Articular chondrocyte of knee joint (primary cell): ENCODE data around the gene SORT1. TPM values are rescaled to one million over a fixed set of nuclear protein-coding genes. Genes with fewer than 3 reads are reported as not detected.

Source experiments
- total RNA-seq: library from RNA; depleted of rRNA; stranded (reverse); fragments of >200 nt; gene quantifications from 2 replicates; pipeline ENCODE4 v1.2.3, GENCODE V29; 2012

SORT1 gene
- 18.4 and 20.1 TPM in 2 replicates for total RNA-seq

DNA sequence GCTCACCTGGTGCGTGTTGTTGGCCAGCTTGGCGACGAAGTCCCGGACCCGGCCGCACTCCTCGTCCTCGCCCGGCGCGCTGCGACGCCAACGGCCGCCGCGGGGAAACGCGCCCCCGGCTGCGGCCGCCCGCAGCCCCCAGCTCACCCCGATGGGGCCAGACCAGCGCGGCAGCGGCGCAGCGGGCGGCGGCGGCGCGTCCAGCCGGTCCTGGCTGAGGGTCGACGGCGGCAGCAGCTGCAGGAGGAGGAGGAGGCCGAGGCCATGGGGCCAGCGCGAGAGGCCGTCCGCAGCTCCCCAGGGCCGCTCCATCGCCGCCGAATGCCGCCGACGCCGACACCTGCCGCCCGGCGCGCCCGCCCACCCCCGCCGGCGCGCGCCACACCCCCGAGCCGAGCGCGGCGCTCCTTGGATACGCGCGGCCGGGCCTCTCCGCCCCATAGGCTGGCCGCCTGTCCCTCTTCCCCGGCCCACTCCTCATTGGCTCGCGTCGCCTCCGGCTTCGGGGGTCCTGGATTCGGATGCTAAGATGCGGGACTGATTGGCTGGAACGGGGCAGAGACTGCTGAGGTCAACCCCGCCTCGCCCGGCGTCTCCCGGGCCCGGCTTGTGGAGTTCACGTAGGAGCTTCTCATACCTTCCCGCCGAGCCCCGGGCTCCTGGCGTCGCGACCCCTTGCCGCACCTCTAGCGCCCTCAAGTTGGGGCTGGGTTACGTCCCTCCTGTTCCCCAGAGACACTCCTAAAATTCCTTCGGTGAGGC, at the start of gene SORT1:
SORT1 (minus strand) TSS at position 338 of the 762 bp plus-strand sequence; CDS start at position 312, 26 bp downstream.

DNA sequence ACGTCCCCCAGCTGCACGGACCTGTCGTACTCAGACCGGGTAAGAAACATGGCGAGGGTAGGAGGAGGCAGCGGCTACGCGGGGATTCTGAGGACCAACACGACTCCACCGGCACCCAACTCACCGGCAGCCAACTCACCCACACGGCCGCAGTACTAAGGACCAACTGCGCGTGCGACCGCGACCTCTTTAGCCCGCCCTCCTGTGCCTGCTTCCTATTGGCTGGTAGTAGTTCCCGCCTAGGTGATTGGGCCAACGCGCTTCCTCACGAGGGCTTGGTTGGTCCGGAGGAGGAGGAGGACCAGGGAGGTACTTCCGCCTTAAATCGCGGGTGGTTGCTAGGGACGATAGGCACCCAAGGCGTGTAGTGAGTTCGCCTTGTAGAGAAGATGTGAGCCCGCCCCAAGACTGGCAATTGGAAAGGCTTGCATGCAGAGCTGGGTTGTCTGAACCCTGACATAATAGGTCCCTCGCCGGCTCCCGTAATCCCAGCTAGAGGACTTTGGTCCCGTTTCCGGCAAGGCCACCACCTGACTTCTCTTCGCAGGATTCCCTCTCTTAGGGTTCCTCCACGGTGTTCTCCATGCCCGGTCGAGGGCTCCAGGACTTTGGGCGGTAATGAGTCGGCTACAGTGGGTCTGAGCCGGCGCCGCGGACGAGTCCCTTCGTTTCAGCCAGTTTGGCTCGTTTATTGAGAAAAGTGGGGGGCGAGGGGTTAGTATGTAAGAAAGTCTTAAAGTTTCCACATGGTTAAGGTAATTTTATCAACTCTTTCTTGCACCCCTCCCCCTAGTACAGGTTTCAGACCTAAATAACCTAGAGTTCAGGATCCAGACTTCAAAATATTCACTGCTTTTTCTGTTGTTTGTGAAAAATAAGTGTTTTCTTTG, 28.8 kb upstream of the SORT1 start, which contains the start of gene PSMA5:
PSMA5 (minus strand) TSS at position 168 of the 890 bp plus-strand sequence; CDS start at position 50, 118 bp downstream.

DNA sequence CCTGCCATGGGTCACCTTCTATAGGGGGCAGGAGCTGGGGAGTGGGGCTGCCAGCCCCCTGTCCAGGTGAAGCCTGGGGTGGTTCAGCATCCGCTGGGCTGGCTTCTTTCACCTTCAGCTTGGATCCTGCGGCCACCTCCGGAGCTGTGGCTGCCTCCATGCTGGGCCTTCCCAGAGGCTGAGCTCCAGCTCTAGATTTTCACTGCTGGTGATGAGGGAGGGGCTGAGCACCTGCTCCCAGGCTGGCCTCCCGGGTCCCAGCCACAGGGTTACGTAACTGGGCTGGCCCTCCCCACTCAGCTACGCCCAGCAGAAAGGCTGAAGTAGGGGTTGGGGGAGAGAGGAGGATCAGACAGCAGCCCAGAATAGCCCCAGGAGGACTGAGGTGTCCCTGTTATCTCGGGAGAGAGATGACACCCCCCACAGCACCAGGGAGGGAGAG, 90.9 kb downstream of the SORT1 start, which contains the start of gene MYBPHL:
MYBPHL (minus strand) TSS at position 180 of the 442 bp plus-strand sequence; CDS start at position 160, 20 bp downstream.

DNA sequence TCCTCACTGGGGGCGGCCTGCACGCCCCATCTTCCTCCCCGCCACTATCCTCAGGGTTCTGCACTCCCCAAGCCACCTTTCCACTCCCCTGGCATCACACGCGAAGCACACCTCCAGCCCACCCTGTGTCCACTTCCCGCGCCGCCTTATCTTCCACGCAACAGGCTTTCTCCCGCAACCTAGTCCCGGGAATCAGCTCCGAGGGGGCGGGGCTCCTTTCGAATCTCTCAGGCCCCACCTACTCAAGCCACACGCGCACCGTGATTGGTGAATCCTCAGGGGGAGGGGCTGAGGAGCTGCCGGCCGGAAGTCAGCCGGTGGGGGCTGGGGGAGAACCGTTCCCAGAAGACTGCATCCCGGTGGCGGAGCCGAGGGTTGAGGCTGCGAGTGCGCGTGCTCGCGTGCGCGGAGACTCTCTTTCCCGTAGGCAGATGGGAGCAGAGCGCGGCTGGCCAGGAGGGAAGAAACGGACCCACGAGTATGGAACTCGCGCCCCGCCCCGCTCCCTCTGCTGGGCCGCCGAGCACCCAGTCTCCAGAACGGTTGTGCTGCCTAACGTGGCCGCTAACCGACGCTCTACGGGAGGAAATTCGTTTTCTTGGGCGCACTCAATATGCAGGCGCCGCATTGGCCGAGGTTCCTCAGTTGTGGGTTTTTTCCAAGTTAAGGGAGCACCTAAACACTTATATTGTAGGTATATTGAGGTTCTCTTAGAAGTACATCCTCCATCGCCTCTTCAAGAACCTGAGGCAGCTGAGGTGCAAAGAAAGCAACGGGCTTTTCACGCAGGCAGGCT, 114.6 kb downstream of the SORT1 start, which contains the start of gene PSRC1:
PSRC1 (minus strand) TSS at position 194 of the 796 bp plus-strand sequence.

Other genes with a start within 250 kb of the SORT1 start
- 271 and 292 TPM in 2 replicates for gene SARS1, start 184.0 kb downstream of the SORT1 start, total RNA-seq
- gene CELSR2, start 148.4 kb downstream of the SORT1 start, total RNA-seq = 0.32 and 0.52 TPM in 2 replicates
- gene PSRC1, start 114.8 kb downstream of the SORT1 start, total RNA-seq = 11.5 and 18.4 TPM in 2 replicates
- gene MYBPHL, start 90.9 kb downstream of the SORT1 start, total RNA-seq = not detected in 2 replicates
- 53.7 and 75.5 TPM in 2 replicates for gene PSMA5, start 28.5 kb upstream of the SORT1 start, total RNA-seq
- gene SYPL2, start 68.6 kb upstream of the SORT1 start, total RNA-seq = 0.13 and 0.22 TPM in 2 replicates
- 1.6 and 2.4 TPM in 2 replicates for gene ATXN7L2, start 86.0 kb upstream of the SORT1 start, total RNA-seq
- gene CYB561D1, start 96.2 kb upstream of the SORT1 start, total RNA-seq = 8.0 and 9.5 TPM in 2 replicates
- gene AMIGO1, start 111.8 kb upstream of the SORT1 start, total RNA-seq = 2.1 and 2.5 TPM in 2 replicates
- gene GPR61, start 142.0 kb upstream of the SORT1 start, total RNA-seq = under 0.01 TPM in 1 of 2 replicates, not detected in the other
- gene GNAI3, start 150.7 kb upstream of the SORT1 start, total RNA-seq = 18.2 and 19.5 TPM in 2 replicates
- 0.13 and 0.22 TPM in 2 replicates for gene GNAT2, start 221.7 kb upstream of the SORT1 start, total RNA-seq
- 40.6 and 42.7 TPM in 2 replicates for gene AMPD2, start 221.9 kb upstream of the SORT1 start, total RNA-seq